Measurements from ENCODE around the gene ACVR2A. TPM values are rescaled to one million over a fixed set of nuclear protein-coding genes. Genes with fewer than 3 reads are reported as not detected.

The ACVR2A gene
- total and polyA plus RNA-seq, 2 experiments from 2014 or later = 24.0 to 33.1 TPM

GRCh38 chr2:147939313-147939712, 94.5 kb downstream of the ACVR2A start:
- Histone ChIP-seq H3F3A (ENCODE audit: insufficient read depth) (peaks cover 4% of the 10 kb centered on the region; the same call in 1 of the 2 replicates), H3K4me2 (ENCODE audit: unreplicated experiment) (no peak overlapping the region), H3K27ac (no peak overlapping the region), H3K9me3 (ENCODE audit: low read depth) (no peaks in the 10 kb centered on the region), H3K9ac (no peak overlapping the region), H3K4me3 (no peak overlapping the region), H2AFZ (no peak overlapping the region), H3K9me2 (ENCODE audit: insufficient read depth) (no peaks in the 10 kb centered on the region), H3K27me3 (replicated peaks; ENCODE audit: insufficient read depth) (no peaks in the 10 kb centered on the region), H3K79me2 (ENCODE audit: insufficient read depth) (no peaks in the 10 kb centered on the region), H4K20me1 (ENCODE audit: insufficient read depth) (no peaks in the 10 kb centered on the region; the same call in 1 of the 2 replicates), H3K36me3 (ENCODE audit: low read depth) (peaks cover 12% of the 10 kb centered on the region; the same call in 1 of the 2 replicates), H3K4me1 (ENCODE audit: insufficient read depth) (no peaks in the 10 kb centered on the region)
- in situ Hi-C loops (cut with MboI) = no loop called here
- WGBS, 2 experiments (ENCODE audit: low coverage in 1 of 2, low lambda C conversion rate in 2 of 2, missing lambda C conversion rate in 2 of 2) = 97 to 100% methylated on average over 1 of the region's 1 CpG
- TF ChIP-seq EZH2 (IDR thresholded peaks at IDR 0.05; ENCODE audit: insufficient read depth, poor library complexity, severe bottlenecking) = no peak
- DNase-seq = no peak

- Histone ChIP-seq H3K4me3 (no peak overlapping the region), H3K9ac (no peak overlapping the region), H4K20me1 (ENCODE audit: insufficient read depth) (no peaks in the 10 kb centered on the region; the same call in 1 of the 2 replicates), H3K9me2 (ENCODE audit: insufficient read depth) (no peaks in the 10 kb centered on the region), H3K4me1 (ENCODE audit: insufficient read depth) (no peaks in the 10 kb centered on the region), H3K4me2 (ENCODE audit: unreplicated experiment) (no peak overlapping the region), H3K9me3 (ENCODE audit: low read depth) (no peaks in the 10 kb centered on the region), H3F3A (ENCODE audit: insufficient read depth) (no peaks in the 10 kb centered on the region), H3K27me3 (replicated peaks; ENCODE audit: insufficient read depth) (no peaks in the 10 kb centered on the region), H2AFZ (no peak overlapping the region), H3K79me2 (ENCODE audit: insufficient read depth) (no peaks in the 10 kb centered on the region), H3K27ac (no peak overlapping the region), H3K36me3 (ENCODE audit: low read depth) (no peaks in the 10 kb centered on the region)
- DNase-seq = peak; percentile 15
- TF ChIP-seq EZH2phosphoT487 (IDR thresholded peaks at IDR 0.05; ENCODE audit: insufficient read depth, low read depth) (no peak), EZH2 (IDR thresholded peaks at IDR 0.05; ENCODE audit: insufficient read depth, poor library complexity, severe bottlenecking) (no peak)
- 41 to 57% methylated on average over 1 of the region's 1 CpG for WGBS, 2 experiments (ENCODE audit: low coverage in 1 of 2, low lambda C conversion rate in 2 of 2, missing lambda C conversion rate in 2 of 2)
- in situ Hi-C loops (cut with MboI) = no loop called here
Observed at GRCh38 chr2:147945660-147946059, 100.8 kb downstream of the ACVR2A start.

DNA sequence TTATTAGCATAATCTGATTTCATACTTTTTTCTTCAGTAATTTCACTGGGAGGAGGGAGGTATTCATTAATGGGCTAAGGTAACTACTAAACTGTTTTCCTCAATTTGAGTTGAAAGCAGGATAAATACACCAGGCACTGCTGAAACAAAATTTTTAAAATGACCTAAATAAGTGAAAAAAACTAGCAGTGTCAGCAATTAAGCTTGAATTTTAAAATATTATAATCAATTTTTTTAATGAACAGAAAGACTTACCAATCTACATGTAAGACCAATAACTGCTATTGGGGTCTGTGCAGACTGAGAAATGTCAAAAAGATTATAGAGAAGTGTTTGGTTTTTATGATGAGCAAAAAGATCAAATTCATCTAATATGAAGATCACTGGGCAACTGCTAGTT, 107.3 kb downstream of the ACVR2A start:
- no peaks in the 10 kb centered on the region for H3K9me2 ChIP-seq (ENCODE audit: insufficient read depth)
- no peaks in the 10 kb centered on the region for H4K20me1 ChIP-seq (ENCODE audit: insufficient read depth)
- H3K9me3 ChIP-seq (ENCODE audit: low read depth) = no peaks in the 10 kb centered on the region
- H3K79me2 ChIP-seq (ENCODE audit: insufficient read depth) = no peaks in the 10 kb centered on the region
- H3F3A ChIP-seq (ENCODE audit: insufficient read depth) = no peaks in the 10 kb centered on the region
- H3K4me1 ChIP-seq (ENCODE audit: insufficient read depth) = no peaks in the 10 kb centered on the region
- no peaks in the 10 kb centered on the region for H3K27me3 ChIP-seq (replicated peaks; ENCODE audit: insufficient read depth)
- in situ Hi-C loops (cut with MboI) = no loop called here
- H3K4me2 ChIP-seq (ENCODE audit: unreplicated experiment) = no peak overlapping the region
- TF ChIP-seq EZH2 (IDR thresholded peaks at IDR 0.05; ENCODE audit: insufficient read depth, poor library complexity, severe bottlenecking) = no peak
- TF ChIP-seq EZH2phosphoT487 (IDR thresholded peaks at IDR 0.05; ENCODE audit: insufficient read depth, low read depth) = no peak
- H3K27ac ChIP-seq = no peak overlapping the region
- H2AFZ ChIP-seq = no peak overlapping the region
- 0 out of 2 replicates have a peak, but pooled peaks cover 3% of the 10 kb centered on the region for H3K36me3 ChIP-seq (ENCODE audit: low read depth)
- no peak overlapping the region for H3K4me3 ChIP-seq
- no peak overlapping the region for H3K9ac ChIP-seq
- no peak for DNase-seq

- Histone ChIP-seq H3K9me2 (ENCODE audit: insufficient read depth) (no peaks in the 10 kb centered on the region), H3K79me2 (ENCODE audit: insufficient read depth) (peaks cover 13% of the 10 kb centered on the region; the same call in 1 of the 2 replicates), H3K27me3 (replicated peaks; ENCODE audit: insufficient read depth) (no peaks in the 10 kb centered on the region), H4K20me1 (ENCODE audit: insufficient read depth) (no peaks in the 10 kb centered on the region), H3K36me3 (ENCODE audit: low read depth) (peaks cover 7% of the 10 kb centered on the region; the same call in 1 of the 2 replicates), H3K9ac (no peak overlapping the region), H3K9me3 (ENCODE audit: low read depth) (no peaks in the 10 kb centered on the region), H2AFZ (no peak overlapping the region), H3K4me3 (no peak overlapping the region), H3K4me1 (ENCODE audit: insufficient read depth) (no peaks in the 10 kb centered on the region), H3K27ac (no peak overlapping the region), H3K4me2 (ENCODE audit: unreplicated experiment) (no peak overlapping the region), H3F3A (ENCODE audit: insufficient read depth) (no peaks in the 10 kb centered on the region)
- DNase-seq = no peak
- TF ChIP-seq EZH2 (IDR thresholded peaks at IDR 0.05; ENCODE audit: insufficient read depth, poor library complexity, severe bottlenecking) (no peak), EZH2phosphoT487 (IDR thresholded peaks at IDR 0.05; ENCODE audit: insufficient read depth, low read depth) (no peak)
- WGBS, 2 experiments (ENCODE audit: low coverage in 1 of 2, low lambda C conversion rate in 2 of 2, missing lambda C conversion rate in 2 of 2) = 91 to 98% methylated on average over 2 of the region's 2 CpGs
- in situ Hi-C loops (cut with MboI) = no loop called here
Observed at GRCh38 chr2:147968571-147968970, 123.7 kb downstream of the ACVR2A start.

- in situ Hi-C loops (cut with MboI) = loop anchor here (25.0 kb wide), 1 partner anchor 1011 kb away; no protein-coding TSS in a partner anchor
- no peak for DNase-seq
- Histone ChIP-seq H3K4me3 (no peak overlapping the region), H3K27me3 (replicated peaks; ENCODE audit: insufficient read depth) (no peaks in the 10 kb centered on the region), H3K9me3 (ENCODE audit: low read depth) (no peaks in the 10 kb centered on the region), H3K4me1 (ENCODE audit: insufficient read depth) (no peaks in the 10 kb centered on the region), H2AFZ (no peak overlapping the region), H3K9me2 (ENCODE audit: insufficient read depth) (no peaks in the 10 kb centered on the region), H3K79me2 (ENCODE audit: insufficient read depth) (peaks cover 41% of the 10 kb centered on the region), H3K27ac (no peak overlapping the region), H3K36me3 (ENCODE audit: low read depth) (no peaks in the 10 kb centered on the region), H3F3A (ENCODE audit: insufficient read depth) (no peaks in the 10 kb centered on the region), H3K4me2 (ENCODE audit: unreplicated experiment) (no peak overlapping the region), H3K9ac (no peak overlapping the region), H4K20me1 (ENCODE audit: insufficient read depth) (no peaks in the 10 kb centered on the region)
- 97 to 100% methylated on average over 2 of the region's 2 CpGs for WGBS, 2 experiments (ENCODE audit: low coverage in 1 of 2, low lambda C conversion rate in 2 of 2, missing lambda C conversion rate in 2 of 2)
- TF ChIP-seq EZH2phosphoT487 (IDR thresholded peaks at IDR 0.05; ENCODE audit: insufficient read depth, low read depth) = no peak
Observed at GRCh38 chr2:147976102-147976501, 131.3 kb downstream of the ACVR2A start.
